ENCODE measurements around the gene GRPEL1.

DNA sequence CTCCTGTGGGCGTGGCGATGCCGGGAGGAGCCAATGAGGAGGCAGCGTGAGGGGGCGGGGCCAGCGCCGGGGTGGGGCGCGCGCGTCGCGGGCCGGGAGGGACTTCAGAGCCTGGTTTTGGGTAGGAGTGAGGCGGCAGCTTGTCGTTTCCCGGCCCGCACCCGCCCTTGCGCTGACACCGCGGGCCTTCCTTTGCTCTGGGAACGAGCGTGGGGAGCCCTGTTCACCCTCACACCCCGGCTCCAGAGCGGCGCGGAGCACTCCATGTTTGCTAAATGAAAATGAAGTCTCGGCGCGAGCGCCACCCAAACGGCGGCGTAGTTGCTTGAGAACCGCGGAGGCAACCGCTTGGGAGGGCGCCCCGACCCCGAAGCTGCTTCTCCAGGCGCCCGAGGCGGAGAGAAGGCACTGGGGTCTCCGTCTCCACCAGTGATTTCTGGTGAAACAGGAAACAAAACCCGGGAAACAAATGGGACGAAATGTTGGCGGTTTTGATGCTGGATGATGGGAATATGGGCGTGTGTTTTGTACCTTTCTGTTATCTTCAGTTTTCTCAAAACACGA is 497 bp upstream of the GRPEL1 start:
- TF ChIP-seq TCF7L2 (IDR thresholded peaks at IDR 0.05; ENCODE audit: borderline replicate concordance, low read depth, low read length) (no peak), ZNF214 (tag by site-specific recombination; IDR thresholded peaks at IDR 0.05; ENCODE audit: borderline replicate concordance) (no peak), ZNF274 (IDR thresholded peaks at IDR 0.05; ENCODE audit: low read length) (no peak), ZNF274 (tag by site-specific recombination; IDR thresholded peaks at IDR 0.05; ENCODE audit: borderline replicate concordance) (no peak), CTCF (tag by site-specific recombination; IDR thresholded peaks at IDR 0.05) (0 out of 2 replicates have a peak, but pooled peaks have one; percentile 14), ZNF175 (tag by site-specific recombination; IDR thresholded peaks at IDR 0.05) (no peak), ZNF169 (tag by site-specific recombination; IDR thresholded peaks at IDR 0.05) (no peak), ZFP37 (tag by site-specific recombination; IDR thresholded peaks at IDR 0.05) (no peak), ZNF416 (tag by site-specific recombination; IDR thresholded peaks at IDR 0.05) (no peak), ZNF785 (tag by site-specific recombination; IDR thresholded peaks at IDR 0.05) (no peak)
- TF ChIP-seq, protein P1, sequence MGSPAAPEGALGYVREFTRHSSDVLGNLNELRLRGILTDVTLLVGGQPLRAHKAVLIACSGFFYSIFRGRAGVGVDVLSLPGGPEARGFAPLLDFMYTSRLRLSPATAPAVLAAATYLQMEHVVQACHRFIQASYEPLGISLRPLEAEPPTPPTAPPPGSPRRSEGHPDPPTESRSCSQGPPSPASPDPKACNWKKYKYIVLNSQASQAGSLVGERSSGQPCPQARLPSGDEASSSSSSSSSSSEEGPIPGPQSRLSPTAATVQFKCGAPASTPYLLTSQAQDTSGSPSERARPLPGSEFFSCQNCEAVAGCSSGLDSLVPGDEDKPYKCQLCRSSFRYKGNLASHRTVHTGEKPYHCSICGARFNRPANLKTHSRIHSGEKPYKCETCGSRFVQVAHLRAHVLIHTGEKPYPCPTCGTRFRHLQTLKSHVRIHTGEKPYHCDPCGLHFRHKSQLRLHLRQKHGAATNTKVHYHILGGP (tag by site-specific recombination; IDR thresholded peaks at IDR 0.05) = no peak

Data from HEK293 (cell line).